ENCODE results near the gene ZNF821.
A peak's percentile ranks its signal among the peaks of the same experiment; 100 is the strongest.
"Not testable (repeated sequence)": the region's sequence is repeated elsewhere in the genome, so short reads cannot be mapped to it uniquely, and the experiment has no call there.

The ZNF821 gene

GRCh38 chr16:71859762-71860521 lies 24.0 kb downstream of the ZNF821 start:
- no peak for DNase-seq (ENCODE audit: low read depth in 2 of 2)

DNA sequence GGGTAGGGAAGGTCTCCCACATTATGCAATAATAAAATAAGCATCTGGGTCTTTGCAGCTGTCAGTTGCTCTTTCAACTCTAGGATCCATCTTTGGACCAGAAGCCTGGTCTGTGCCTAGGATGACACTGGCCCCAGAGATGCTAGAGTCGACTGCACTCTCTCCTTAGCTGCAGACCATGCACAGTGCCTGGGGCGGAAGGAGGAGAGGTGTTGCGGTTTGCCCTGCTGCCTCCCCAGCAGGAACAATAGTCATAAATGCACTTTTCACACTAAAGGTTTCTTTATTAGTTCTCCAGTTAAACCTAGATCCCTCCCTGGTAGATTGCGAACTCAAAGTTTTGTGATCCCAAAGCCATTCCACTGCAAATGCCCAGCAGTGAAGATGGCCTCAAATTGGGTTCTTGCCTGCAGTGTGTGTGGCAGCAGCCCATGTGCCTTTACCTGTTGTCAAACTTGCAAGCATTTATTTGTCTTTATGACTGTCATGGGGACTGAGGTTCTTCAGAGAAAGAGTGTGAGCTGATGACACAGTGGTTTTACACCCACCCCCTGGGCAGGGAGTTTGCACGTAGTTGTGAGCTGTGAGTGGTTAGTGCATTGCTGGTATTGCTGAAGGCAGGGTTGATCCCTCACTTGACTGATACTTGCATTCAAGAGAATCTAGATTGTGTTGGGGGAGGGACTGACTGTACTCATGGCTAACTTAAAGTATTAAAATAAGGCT lies 27.9 kb downstream of the ZNF821 start:
- DNase-seq (ENCODE audit: low read depth in 2 of 2), result no peak

- no peak for DNase-seq (ENCODE audit: low read depth in 2 of 2)
These were observed 29.5 kb downstream of the ZNF821 start for GRCh38 chr16:71854369-71854948.

- DNase-seq (ENCODE audit: low read depth in 2 of 2), result no peak
These were observed 30.6 kb downstream of the ZNF821 start for GRCh38 chr16:71853413-71853812.

GRCh38 chr16:71852561-71852960 lies 31.4 kb downstream of the ZNF821 start:
- no peak for DNase-seq (ENCODE audit: low read depth in 2 of 2)

- DNase-seq (ENCODE audit: low read depth in 2 of 2), result no peak
These were observed 31.8 kb downstream of the ZNF821 start for GRCh38 chr16:71852158-71852557.

DNA sequence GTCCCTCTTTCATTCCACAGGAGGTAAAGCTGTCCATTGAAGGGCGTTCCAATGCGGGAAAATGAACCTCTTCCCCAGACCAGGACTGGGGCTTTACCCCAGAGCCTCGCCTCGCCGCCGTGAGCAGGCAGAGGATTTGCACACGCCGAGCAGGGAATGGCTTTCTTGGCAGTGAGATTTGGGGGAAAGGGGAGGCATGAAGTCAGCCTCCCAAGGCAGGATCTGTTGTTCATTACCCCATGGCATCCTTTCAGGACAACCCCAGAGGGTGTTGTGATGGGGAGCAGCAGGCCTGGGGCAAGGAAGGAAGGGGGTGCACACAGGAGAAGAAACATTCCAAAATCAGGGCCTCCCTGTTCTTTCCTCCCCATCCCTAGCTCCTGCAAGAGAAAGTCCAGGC lies 32.2 kb downstream of the ZNF821 start:
- DNase-seq (ENCODE audit: low read depth in 2 of 2), result no peak

DNA sequence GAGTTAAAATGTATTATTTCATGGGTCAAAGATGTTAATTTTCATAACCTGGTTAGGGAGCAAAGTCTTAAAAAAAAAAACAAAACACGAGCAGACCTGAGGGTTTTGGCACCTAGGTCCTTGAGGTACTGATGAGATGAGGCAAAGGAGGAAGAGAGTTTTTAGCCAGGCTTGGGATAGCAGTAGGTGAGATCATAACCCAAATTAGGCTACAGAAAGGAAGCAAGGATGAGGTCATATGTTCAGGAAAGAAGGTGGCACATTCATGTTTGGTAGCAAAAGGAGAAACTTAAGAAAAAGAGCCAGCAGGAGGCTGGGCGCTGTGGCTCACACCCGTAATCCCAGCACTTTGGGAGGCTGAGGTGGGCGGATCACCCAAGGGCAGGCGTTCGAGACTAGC lies 35.4 kb downstream of the ZNF821 start:
- no peak for DNase-seq (ENCODE audit: low read depth in 2 of 2)

DNA sequence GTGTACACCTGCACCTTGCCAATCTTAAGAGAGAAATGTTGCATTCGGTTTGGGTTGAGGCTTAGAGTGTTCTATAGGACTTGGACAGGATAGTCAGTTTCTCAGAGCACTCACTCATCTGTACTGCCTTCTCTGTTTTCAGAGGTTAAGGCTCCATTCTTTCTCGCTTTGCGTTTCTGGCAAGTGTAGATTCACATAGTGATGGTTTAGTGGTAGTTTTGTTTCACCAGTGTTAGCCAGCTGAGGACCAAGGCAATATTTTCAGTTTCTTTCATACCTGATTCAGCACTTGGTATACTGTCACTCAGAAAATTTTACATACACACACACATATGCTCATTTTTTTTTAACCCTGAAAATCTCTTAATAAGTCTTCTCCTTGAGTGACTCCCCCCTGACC lies 36.9 kb downstream of the ZNF821 start:
- no peak for DNase-seq (ENCODE audit: low read depth in 2 of 2)

GRCh38 chr16:71846431-71846830 lies 37.6 kb downstream of the ZNF821 start:
- no peak for DNase-seq (ENCODE audit: low read depth in 2 of 2)

GRCh38 chr16:71845639-71846430 lies 38.1 kb downstream of the ZNF821 start, which contains the start of gene ATXN1L:
ATXN1L (plus strand) TSS chr16:71845976; CDS start chr16:71849741, 3,765 bp downstream.
- peak; percentile 83 to 86 for DNase-seq (ENCODE audit: low read depth in 2 of 2)

GRCh38 chr16:71843572-71843971 lies 40.4 kb downstream of the ZNF821 start:
- no peak for DNase-seq (ENCODE audit: low read depth in 2 of 2)

GRCh38 chr16:71840052-71840451 lies 43.9 kb downstream of the ZNF821 start:
- DNase-seq (ENCODE audit: low read depth in 2 of 2), result no peak

DNA sequence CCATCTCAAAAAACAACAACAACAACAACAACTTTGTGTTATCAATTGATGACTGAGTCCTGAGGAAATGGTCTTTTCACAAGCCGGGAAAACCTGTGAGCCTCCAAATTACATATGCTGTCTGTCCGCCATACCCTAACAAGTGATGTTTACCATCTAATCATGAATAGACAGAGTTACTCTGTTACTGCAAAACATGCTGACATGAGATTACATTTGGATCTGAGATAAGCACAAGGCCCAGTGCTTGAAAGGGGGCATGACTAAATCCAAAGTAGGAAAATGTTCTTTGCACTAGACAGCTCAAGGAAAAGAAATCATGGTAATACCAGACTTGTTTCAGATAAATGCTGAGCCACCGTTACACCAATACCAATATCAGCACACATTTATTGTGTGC lies 46.8 kb downstream of the ZNF821 start:
- DNase-seq (ENCODE audit: low read depth in 2 of 2), result no peak

GRCh38 chr16:71834291-71834690 lies 49.7 kb downstream of the ZNF821 start:
- DNase-seq (ENCODE audit: low read depth in 2 of 2), result no peak

DNA sequence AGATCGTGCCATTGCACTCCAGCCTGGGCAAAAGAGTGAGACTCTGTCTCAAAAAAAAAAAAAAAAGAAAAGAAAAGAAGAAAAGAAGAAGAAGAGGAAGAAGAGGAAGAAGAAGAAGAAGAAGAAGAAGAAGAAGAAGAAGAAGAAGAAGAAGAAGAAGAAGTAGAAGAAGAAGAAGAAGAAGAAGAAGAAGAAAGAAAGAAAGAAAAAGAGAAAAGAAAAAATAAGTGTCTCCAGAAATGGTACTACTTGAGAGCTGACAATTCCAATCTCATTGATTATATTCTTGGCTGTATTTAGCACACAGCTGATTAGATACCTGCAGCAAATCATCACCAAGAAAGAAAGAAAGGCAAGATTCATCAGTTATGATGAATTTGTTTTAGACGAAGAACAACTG lies 51.9 kb downstream of the ZNF821 start:
- DNase-seq (ENCODE audit: low read depth in 2 of 2), result not testable (repeated sequence)

GRCh38 chr16:71831698-71832097 lies 52.3 kb downstream of the ZNF821 start:
- DNase-seq (ENCODE audit: low read depth in 2 of 2), result not testable (repeated sequence)

- no peak for DNase-seq (ENCODE audit: low read depth in 2 of 2)
These were observed 53.6 kb downstream of the ZNF821 start for GRCh38 chr16:71830359-71830758.

GRCh38 chr16:71826533-71827017 lies 57.4 kb downstream of the ZNF821 start:
- DNase-seq (ENCODE audit: low read depth in 2 of 2), result no peak

- not testable (repeated sequence) for DNase-seq (ENCODE audit: low read depth in 2 of 2)
These were observed 66.9 kb downstream of the ZNF821 start for GRCh38 chr16:71817155-71817500.

GRCh38 chr16:71811261-71811803 lies 72.7 kb downstream of the ZNF821 start:
- no peak for DNase-seq (ENCODE audit: low read depth in 2 of 2)

- not testable (repeated sequence) for DNase-seq (ENCODE audit: low read depth in 2 of 2)
These were observed 73.8 kb downstream of the ZNF821 start for GRCh38 chr16:71810155-71810530.
